IPS DF 6.9 (cell line): ENCODE results near the gene TWF2.

ENCODE experiments used
- DNase-seq: peaks from one replicate; pipeline ENCODE4 v3.0.0-alpha.2; 2013; ENCODE audit warnings: low read depth, low spot score
- H3K27ac ChIP-seq: one replicate; pipeline ENCODE4 v1.5.1; 2013; ENCODE audit warnings: low read length, control low read depth
- H3K27me3 ChIP-seq: 2 replicates; pipeline ENCODE4 v1.6.1; 2013; ENCODE audit warnings: mild to moderate bottlenecking, low read length; ENCODE audit not compliant: control insufficient read depth, insufficient read depth
- H3K36me3 ChIP-seq: 2 replicates; pipeline ENCODE4 v1.6.1; 2013; ENCODE audit warnings: low read length; ENCODE audit not compliant: control insufficient read depth, insufficient read depth
- H3K4me1 ChIP-seq: 2 replicates; pipeline ENCODE4 v1.6.1; 2013; ENCODE audit warnings: low read length; ENCODE audit not compliant: control insufficient read depth, insufficient read depth
- H3K4me3 ChIP-seq: 2 replicates; pipeline ENCODE4 v1.5.1; 2013; ENCODE audit warnings: mild to moderate bottlenecking, low read length
- H3K9me3 ChIP-seq: 2 replicates; pipeline ENCODE4 v1.6.1; 2013; ENCODE audit warnings: low read length, inconsistent platforms; ENCODE audit not compliant: control insufficient read depth, insufficient read depth
- WGBS: extraction: QIAGEN DNeasy Blood & Tissue Kit; methylation state at CpG from one replicate; pipeline ENCODE4 v1.1.7; 2013; ENCODE audit warnings: mixed read lengths, missing lambda C conversion rate; ENCODE audit not compliant: insufficient read length, insufficient coverage; 5-methylcytosine and 5-hydroxymethylcytosine counted together

TWF2 gene

GRCh38 chr3:52247409-52248164 lies 8.6 kb upstream of the TWF2 start:
- H3K4me3 ChIP-seq = no peak overlapping the region

GRCh38 chr3:52246728-52247408 lies 7.9 kb upstream of the TWF2 start:
- no peak for DNase-seq
- Histone ChIP-seq H3K4me1 (no peaks in the 10 kb centered on the region), H3K27me3 (peaks cover 6% of the 10 kb centered on the region; the same call in 1 of the 2 replicates), H3K4me3 (no peak overlapping the region), H3K27ac (no peak overlapping the region), H3K36me3 (no peaks in the 10 kb centered on the region), H3K9me3 (no peaks in the 10 kb centered on the region)
- WGBS = no CpG with 5 or more reads among the region's 14 CpGs

More at GRCh38 chr3:52247409-52248164, 8.6 kb upstream of the TWF2 start:
- DNase-seq = no peak
- Histone ChIP-seq H3K4me1 (no peaks in the 10 kb centered on the region), H3K27me3 (peaks cover 6% of the 10 kb centered on the region; the same call in 1 of the 2 replicates), H3K27ac (no peak overlapping the region), H3K36me3 (no peaks in the 10 kb centered on the region), H3K9me3 (no peaks in the 10 kb centered on the region)
- WGBS = no CpG with 5 or more reads among the region's 7 CpGs

- H3K27ac ChIP-seq = no peak overlapping the region
These were observed 7.3 kb upstream of the TWF2 start for GRCh38 chr3:52246264-52246620.

GRCh38 chr3:52245322-52246263 lies 6.6 kb upstream of the TWF2 start, which contains the start of gene PPM1M:
Gene PPM1M, plus strand, starts transcription at chr3:52245759. Its CDS starts 66 bp downstream, at chr3:52245825.
- no peak for DNase-seq
- no peak within 1 kb of the TSS for H3K27ac ChIP-seq
- peak within 1 kb of the TSS; percentile 36; the same call in 1 of the 2 replicates for H3K4me3 ChIP-seq
- no peaks in the 10 kb centered on the region; the same call in 1 of the 2 replicates for H3K4me1 ChIP-seq
- no peaks in the 10 kb centered on the region for H3K9me3 ChIP-seq
- no CpG with 5 or more reads among the region's 98 CpGs for WGBS
- no peaks in the 10 kb centered on the region for H3K36me3 ChIP-seq
- peaks cover 6% of the 10 kb centered on the region; the same call in 1 of the 2 replicates for H3K27me3 ChIP-seq

More at GRCh38 chr3:52246264-52246620, 7.3 kb upstream of the TWF2 start:
- no CpG with 5 or more reads among the region's 8 CpGs for WGBS
- no peaks in the 10 kb centered on the region for H3K36me3 ChIP-seq
- peaks cover 6% of the 10 kb centered on the region; the same call in 1 of the 2 replicates for H3K27me3 ChIP-seq
- peak overlapping the region; percentile 36; the same call in 1 of the 2 replicates for H3K4me3 ChIP-seq
- no peaks in the 10 kb centered on the region for H3K4me1 ChIP-seq
- H3K9me3 ChIP-seq = no peaks in the 10 kb centered on the region
- no peak for DNase-seq

GRCh38 chr3:52243791-52244628 lies 5.1 kb upstream of the TWF2 start:
- Histone ChIP-seq H3K36me3 (no peaks in the 10 kb centered on the region), H3K27ac (no peak overlapping the region), H3K4me1 (peaks cover 5% of the 10 kb centered on the region), H3K4me3 (no peak overlapping the region), H3K27me3 (peaks cover 6% of the 10 kb centered on the region; the same call in 1 of the 2 replicates), H3K9me3 (no peaks in the 10 kb centered on the region)
- no CpG with 5 or more reads among the region's 9 CpGs for WGBS
- no peak for DNase-seq

- Histone ChIP-seq H3K36me3 (no peaks in the 10 kb centered on the region), H3K4me3 (no peak overlapping the region), H3K27ac (no peak overlapping the region), H3K4me1 (peaks cover 16% of the 10 kb centered on the region), H3K9me3 (no peaks in the 10 kb centered on the region), H3K27me3 (peaks cover 6% of the 10 kb centered on the region; the same call in 1 of the 2 replicates)
- WGBS = no CpG with 5 or more reads among the region's 1 CpG
- no peak for DNase-seq
These were observed 3.1 kb upstream of the TWF2 start for GRCh38 chr3:52242039-52242438.

GRCh38 chr3:52240886-52241370 lies 2.0 kb upstream of the TWF2 start:
- H3K27ac ChIP-seq = no peak overlapping the region
- no peaks in the 10 kb centered on the region for H3K9me3 ChIP-seq
- no CpG with 5 or more reads among the region's 4 CpGs for WGBS
- H3K27me3 ChIP-seq = peaks cover 5% of the 10 kb centered on the region; the same call in 1 of the 2 replicates
- DNase-seq = no peak
- H3K36me3 ChIP-seq = no peaks in the 10 kb centered on the region
- H3K4me3 ChIP-seq = no peak overlapping the region
- H3K4me1 ChIP-seq = peaks cover 18% of the 10 kb centered on the region

- Histone ChIP-seq H3K4me3 (no peak overlapping the region), H3K9me3 (no peaks in the 10 kb centered on the region), H3K36me3 (no peaks in the 10 kb centered on the region), H3K27ac (no peak overlapping the region), H3K27me3 (peaks cover 5% of the 10 kb centered on the region; the same call in 1 of the 2 replicates), H3K4me1 (peaks cover 18% of the 10 kb centered on the region)
- no peak for DNase-seq
- no CpG with 5 or more reads among the region's 1 CpG for WGBS
These were observed 1.3 kb upstream of the TWF2 start for GRCh38 chr3:52240059-52240885.
